ENCODE data around the gene NTRK3.

- TF ChIP-seq PATZ1 (CRISPR knock-in tag; IDR thresholded peaks at IDR 0.05; ENCODE audit: borderline replicate concordance) (no peak), CSDC2 (CRISPR knock-in tag; IDR thresholded peaks at IDR 0.05) (no peak), CREB5 (CRISPR knock-in tag; IDR thresholded peaks at IDR 0.05; ENCODE audit: low read depth) (no peak), ARNTL (CRISPR knock-in tag; IDR thresholded peaks at IDR 0.05; ENCODE audit: borderline replicate concordance, low read depth) (no peak), TCF4 (CRISPR knock-in tag; IDR thresholded peaks at IDR 0.05; ENCODE audit: borderline replicate concordance) (no peak), ZFP30 (CRISPR knock-in tag; IDR thresholded peaks at IDR 0.05) (no peak), CSRNP3 (CRISPR knock-in tag; IDR thresholded peaks at IDR 0.05) (no peak), ZC3H10 (CRISPR knock-in tag; IDR thresholded peaks at IDR 0.05) (no peak), ZNF70 (CRISPR knock-in tag; IDR thresholded peaks at IDR 0.05) (no peak), ZFP3 (CRISPR knock-in tag; IDR thresholded peaks at IDR 0.05) (no peak), OSR1 (CRISPR knock-in tag; IDR thresholded peaks at IDR 0.05) (no peak), ZNF565 (CRISPR knock-in tag; conservative IDR thresholded peaks at IDR 0.05; ENCODE audit: low read depth) (no peak), ESRRG (CRISPR knock-in tag; IDR thresholded peaks at IDR 0.05) (no peak), TOX (CRISPR knock-in tag; IDR thresholded peaks at IDR 0.05; ENCODE audit: borderline replicate concordance) (no peak)
Measured at GRCh38 chr15:88090481-88091011, 166.0 kb downstream of the NTRK3 start.

Measured in SK-N-SH treated with all-trans-retinoic acid at 6 μM for 48 hours (cell line).